CD14-positive monocyte (primary cell): Measurements from ENCODE around the gene NCDN. TPM values are rescaled to one million over a fixed set of nuclear protein-coding genes. Genes with fewer than 3 reads are reported as not detected.

Source experiments
- DNase-seq, 3 donors: peaks; one replicate each; pipeline ENCODE4 v3.0.0-alpha.2; 2011 to 2022
- H2AFZ ChIP-seq: 2 replicates; pipeline ENCODE4 v1.6.0; 2012; ENCODE audit warnings: mild to moderate bottlenecking, low read depth, low read length, inconsistent platforms; ENCODE audit not compliant: insufficient read depth, poor library complexity, severe bottlenecking
- H3K27ac ChIP-seq, 2 donors: 1 replicate in 1 of 2; 2 replicates in 1 of 2; pipeline ENCODE4 v1.5.1; 2012 to 2013; ENCODE audit warnings: low read length in 2 of 2, control low read depth in 1 of 2, inconsistent platforms in 1 of 2, low read depth in 1 of 2, mild to moderate bottlenecking in 1 of 2
- H3K27me3 ChIP-seq, 2 donors: one replicate each; pipeline versions ENCODE4 v1.6.0 to v1.6.1; 2011 to 2013; ENCODE audit warnings: low read length in 2 of 2; ENCODE audit not compliant: control insufficient read depth in 2 of 2, insufficient read depth in 2 of 2
- H3K36me3 ChIP-seq, 2 donors: replicated peaks in 1 of 2; 1 replicate in 1 of 2; 2 replicates in 1 of 2; pipeline versions ENCODE4 v1.5.1 to v1.6.1; 2012 to 2013; ENCODE audit warnings: low read length in 2 of 2, control low read depth in 1 of 2, inconsistent platforms in 1 of 2, mild to moderate bottlenecking in 1 of 2; ENCODE audit not compliant: insufficient read depth in 2 of 2, control insufficient read depth in 1 of 2
- H3K4me1 ChIP-seq, 2 donors: 1 replicate in 1 of 2; 2 replicates in 1 of 2; pipeline versions ENCODE4 v1.5.1 to v1.6.1; 2012 to 2013; ENCODE audit warnings: low read length in 2 of 2, control low read depth in 1 of 2, inconsistent platforms in 1 of 2, mild to moderate bottlenecking in 1 of 2, moderate library complexity in 1 of 2; ENCODE audit not compliant: insufficient read depth in 2 of 2, control insufficient read depth in 1 of 2
- H3K4me2 ChIP-seq: replicated peaks from 2 replicates; pipeline ENCODE3; 2012; ENCODE audit warnings: low read length, moderate library complexity, mild to moderate bottlenecking; ENCODE audit not compliant: poor library complexity, severe bottlenecking; ENCODE audit errors: extremely low read depth
- H3K4me3 ChIP-seq, 3 experiments: fragments of 200-600 bp in 1 of 3; sonication (generic) in 1 of 3; replicated peaks in 1 of 3; 1 replicate in 2 of 3; 2 replicates in 1 of 3; pipeline ENCODE4 v1.5.1; 2011 to 2013; ENCODE audit warnings: low read length in 3 of 3, mild to moderate bottlenecking in 3 of 3, control low read depth in 2 of 3, low read depth in 2 of 3, inconsistent platforms in 1 of 3, moderate library complexity in 1 of 3
- H3K79me2 ChIP-seq: 2 replicates; pipeline ENCODE4 v1.6.0; 2012; ENCODE audit warnings: mild to moderate bottlenecking, control low read depth, inconsistent platforms, low read length, moderate library complexity; ENCODE audit not compliant: insufficient read depth
- H3K9ac ChIP-seq: 2 replicates; pipeline ENCODE4 v1.6.0; 2017; ENCODE audit warnings: low read length, mild to moderate bottlenecking; ENCODE audit not compliant: insufficient read depth, poor library complexity, severe bottlenecking
- H3K9me3 ChIP-seq, 2 donors: replicated peaks in 1 of 2; 1 replicate in 1 of 2; 2 replicates in 1 of 2; pipeline versions ENCODE4 v1.5.1 to v1.6.1; 2012 to 2013; ENCODE audit warnings: low read length in 2 of 2, control low read depth in 1 of 2; ENCODE audit not compliant: control insufficient read depth in 1 of 2, insufficient read depth in 1 of 2
- H4K20me1 ChIP-seq: 2 replicates; pipeline ENCODE4 v1.6.0; 2012; ENCODE audit warnings: mild to moderate bottlenecking, low read length, control low read depth, moderate library complexity; ENCODE audit not compliant: insufficient read depth
- H3K27ac Mint-ChIP-seq, 7 donors: one replicate each; pipeline ENCODE4 v1.8.0; 2020; ENCODE audit warnings: mild to moderate bottlenecking in 7 of 7, mixed read lengths in 7 of 7, moderate library complexity in 6 of 7, inconsistent platforms in 2 of 7
- H3K27me3 Mint-ChIP-seq, 3 donors: one replicate each; pipeline ENCODE4 v1.8.0; 2021 to 2022; ENCODE audit warnings: low read depth in 3 of 3, mild to moderate bottlenecking in 3 of 3, mixed read lengths in 3 of 3, moderate library complexity in 3 of 3, inconsistent platforms in 1 of 3
- H3K36me3 Mint-ChIP-seq, 2 donors: one replicate each; pipeline ENCODE4 v1.8.0; 2020; ENCODE audit warnings: mixed read lengths in 2 of 2, inconsistent platforms in 1 of 2, mild to moderate bottlenecking in 1 of 2
- H3K4me1 Mint-ChIP-seq: one replicate; pipeline ENCODE4 v1.8.0; 2020; ENCODE audit warnings: mild to moderate bottlenecking, mixed read lengths
- H3K4me3 Mint-ChIP-seq, 2 donors: one replicate each; pipeline ENCODE4 v1.8.0; 2020; ENCODE audit warnings: mild to moderate bottlenecking in 2 of 2, mixed read lengths in 2 of 2, moderate library complexity in 1 of 2
- H3K9me3 Mint-ChIP-seq, 7 donors: one replicate each; pipeline ENCODE4 v1.8.0; 2020 to 2022; ENCODE audit warnings: mixed read lengths in 7 of 7, mild to moderate bottlenecking in 6 of 7, moderate library complexity in 6 of 7, inconsistent platforms in 2 of 7
- CTCF ChIP-seq: fragments of 200-600 bp; IDR thresholded peaks from one replicate; pipeline ENCODE4 v1.8.0; 2022; ENCODE audit warnings: antibody characterized with exemption, mild to moderate bottlenecking
- WGBS: methylation state at CpG from one replicate; pipeline ENCODE4 v1.1.5; 2013; ENCODE audit warnings: missing lambda C conversion rate; ENCODE audit not compliant: insufficient coverage; 5-methylcytosine and 5-hydroxymethylcytosine counted together
- intact Hi-C, 2 donors: fragments of 100-400 bp; cut with micrococcal nuclease; formaldehyde crosslinking; loops; one replicate each; pipeline versions ENCODE4 v1.15.0 to v1.15.1; 2023
- polyA plus RNA-seq, 3 donors: library from polyadenylated mRNA; depleted of rRNA in 1 of 3; unstranded in 2 of 3; stranded (reverse) in 1 of 3; fragments of 300-500 nt in 2 of 3; fragments of >200 nt in 1 of 3; fragmentation: Illumina TruSeq in 2 of 3; gene quantifications; 1 replicate in 2 of 3; 2 replicates in 1 of 3; pipeline ENCODE4 v1.2.3, GENCODE V29; 2012 to 2021

Gene NCDN
- polyA plus RNA-seq, 3 donors, result 5.0 to 7.9 (median 7.0) TPM

DNA sequence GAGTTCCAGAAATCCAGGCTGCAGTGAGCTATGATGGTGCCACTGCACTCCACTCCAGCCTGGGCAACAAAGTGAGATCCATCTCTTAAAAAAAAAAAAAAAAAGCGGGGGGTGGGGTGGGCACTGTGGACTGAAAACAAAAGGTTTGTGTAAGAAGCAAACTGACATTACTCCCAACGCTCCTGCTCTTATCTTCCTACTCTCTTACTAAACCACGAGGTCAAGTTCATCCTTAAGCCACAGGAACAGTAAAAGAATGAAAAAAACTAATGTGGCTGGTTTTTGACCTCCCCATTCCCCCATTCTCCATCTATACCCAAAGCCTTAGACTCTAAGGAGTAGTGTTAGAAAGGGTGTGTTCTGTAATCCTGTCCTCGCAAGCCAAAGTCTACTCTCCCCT lies 46.3 kb downstream of the NCDN start:
- Histone ChIP-seq H4K20me1 (peaks cover 10% of the 10 kb centered on the region), H3K9ac (no peak overlapping the region), H3K79me2 (no peaks in the 10 kb centered on the region), H3K4me1 (no peaks in the 10 kb centered on the region), H3K4me2 (no peak overlapping the region), H3K36me3 (peaks cover 59 to 94% of the 10 kb centered on the region in 2 donors), H3K27ac (no peak overlapping the region), H3K27me3 (no peaks in the 10 kb centered on the region), H3K9me3 (no peaks in the 10 kb centered on the region), H3K4me3 (no peak overlapping the region), H2AFZ (no peak overlapping the region)
- no peak for DNase-seq
- intact Hi-C loops, result no loop called here
- TF ChIP-seq CTCF, result no peak
- no peaks in the 10 kb centered on the region for H3K27me3 Mint-ChIP-seq
- peak overlapping the region in 2 of 7 donors; percentile 29 to 50 for H3K27ac Mint-ChIP-seq
- no CpG with 5 or more reads among the region's 4 CpGs for WGBS
- H3K4me3 Mint-ChIP-seq, result no peak overlapping the region
- no peaks in the 10 kb centered on the region for H3K4me1 Mint-ChIP-seq
- H3K9me3 Mint-ChIP-seq, result no peaks in the 10 kb centered on the region
- H3K36me3 Mint-ChIP-seq, result peaks cover 71 to 82% of the 10 kb centered on the region in 2 donors

GRCh38 chr1:35605071-35605866 lies 47.7 kb downstream of the NCDN start:
- H3K9me3 Mint-ChIP-seq, result no peaks in the 10 kb centered on the region
- Histone ChIP-seq H3K79me2 (no peaks in the 10 kb centered on the region), H3K4me2 (no peak overlapping the region), H3K27me3 (no peaks in the 10 kb centered on the region), H3K36me3 (peaks cover 65 to 99% of the 10 kb centered on the region in 2 donors), H3K4me3 (no peak overlapping the region), H3K9ac (no peak overlapping the region), H3K4me1 (no peaks in the 10 kb centered on the region), H3K9me3 (no peaks in the 10 kb centered on the region), H2AFZ (no peak overlapping the region), H3K27ac (no peak overlapping the region), H4K20me1 (peaks cover 20% of the 10 kb centered on the region)
- peaks cover 72 to 87% of the 10 kb centered on the region in 2 donors for H3K36me3 Mint-ChIP-seq
- no peak for TF ChIP-seq CTCF
- H3K4me3 Mint-ChIP-seq, result no peak overlapping the region
- intact Hi-C loops, result no loop called here
- no peak overlapping the region for H3K27ac Mint-ChIP-seq
- WGBS, result 98% methylated on average over 4 of the region's 6 CpGs
- no peaks in the 10 kb centered on the region for H3K4me1 Mint-ChIP-seq
- no peaks in the 10 kb centered on the region for H3K27me3 Mint-ChIP-seq
- DNase-seq, result no peak
